SK-N-MC (cell line): ENCODE measurements around the gene NACAD.

ENCODE experiments used
- EZH2 ChIP-seq: fragments of 200-600 bp; sonication (generic); IDR thresholded peaks from one replicate; pipeline ENCODE4 v1.6.1; 2017; ENCODE audit warnings: antibody characterized with exemption
- FOXP2 ChIP-seq: optimal IDR thresholded peaks from 2 replicates; pipeline ENCODE3; 2011; ENCODE audit warnings: mild to moderate bottlenecking, moderate library complexity; ENCODE audit not compliant: insufficient read depth; ENCODE audit errors: extremely low read length, control extremely low read depth
- POLR2AphosphoS5 ChIP-seq: IDR thresholded peaks from 2 replicates; pipeline ENCODE4 v1.6.1; 2012; ENCODE audit warnings: mild to moderate bottlenecking, low read depth, low read length, borderline replicate concordance

GRCh38 chr7:45080958-45081669, 7.7 kb downstream of the NACAD start:
- no peak for TF ChIP-seq EZH2
- no peak for TF ChIP-seq POLR2AphosphoS5
- TF ChIP-seq FOXP2 = no peak
